Brain pericyte (primary cell): ENCODE data around the gene NACC1.

Experiments
- DNase-seq: peaks from one replicate; pipeline ENCODE4 v3.0.0-alpha.2; 2012; ENCODE audit warnings: low read depth, low spot score

Gene NACC1

DNA sequence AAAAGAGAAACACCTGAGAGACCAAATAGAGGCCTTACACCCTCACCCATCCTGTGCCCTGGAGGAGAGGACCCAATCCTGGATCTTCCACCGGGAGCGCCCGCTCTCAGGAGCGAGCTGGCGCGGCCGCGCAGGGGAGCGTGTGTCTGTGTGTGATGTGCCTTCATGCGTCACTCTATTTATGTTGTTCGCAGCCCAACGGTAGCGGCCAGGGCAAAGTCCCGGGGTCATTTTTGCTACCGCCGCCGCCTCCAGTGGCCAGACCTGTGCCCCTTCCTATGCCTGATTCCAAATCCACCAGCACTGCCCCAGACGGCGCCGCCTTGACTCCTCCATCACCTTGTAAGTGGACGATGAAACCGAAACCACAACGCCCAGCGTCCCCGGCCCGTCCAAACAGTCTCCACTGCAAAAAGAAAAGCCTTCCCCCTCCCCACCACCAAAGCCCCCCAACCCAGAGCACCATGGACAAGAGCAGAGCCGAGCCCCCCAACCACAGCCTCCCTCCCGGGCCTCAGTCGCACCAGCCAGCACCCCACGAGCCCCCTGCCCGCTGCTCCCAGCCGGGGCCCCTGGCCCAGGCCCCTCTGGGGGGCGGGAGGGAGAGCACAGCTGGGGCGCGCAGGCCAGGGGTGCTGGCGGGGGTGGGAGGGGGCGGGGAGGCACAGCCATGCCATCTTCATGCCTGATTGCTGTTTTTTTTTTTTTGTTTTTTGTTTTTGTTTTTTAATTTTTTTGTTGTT, 30.1 kb upstream of the NACC1 start:
- no peak for DNase-seq

DNA sequence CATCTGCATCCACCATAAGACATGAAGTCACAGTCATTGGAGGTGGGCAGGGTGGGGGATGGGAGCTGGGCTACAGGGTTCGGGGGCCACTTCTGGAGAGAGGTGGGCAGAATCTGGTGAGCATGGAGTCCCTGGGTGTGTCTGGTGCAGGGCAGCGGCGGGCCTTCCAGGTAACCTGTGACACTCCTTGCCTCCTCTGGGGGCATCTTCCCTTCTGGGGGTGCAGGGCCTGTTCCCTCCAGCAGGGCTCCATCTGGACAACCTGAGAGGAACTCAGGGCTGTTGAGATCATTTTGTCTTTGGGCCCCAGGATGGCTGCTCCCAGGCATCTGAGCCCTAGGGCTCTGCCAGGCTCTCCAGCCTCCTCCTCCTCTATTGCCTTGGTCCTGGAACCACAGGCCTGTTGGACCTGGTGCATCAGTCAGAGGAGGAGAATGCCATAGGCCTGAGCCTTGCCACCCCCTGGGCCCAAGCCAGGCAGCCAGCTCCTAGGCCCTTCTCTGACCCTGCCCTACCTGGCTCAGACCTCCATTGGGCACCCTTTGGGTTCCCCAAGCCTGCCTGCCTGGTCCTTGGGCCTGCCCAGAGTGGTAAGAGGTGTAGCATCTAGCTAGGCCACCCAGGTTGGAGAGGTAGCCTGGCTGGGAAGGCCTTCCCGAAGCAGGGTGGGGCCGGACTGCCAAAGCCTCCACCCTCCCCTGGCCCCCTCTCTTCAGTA, 28.8 kb upstream of the NACC1 start:
- no peak for DNase-seq

DNA sequence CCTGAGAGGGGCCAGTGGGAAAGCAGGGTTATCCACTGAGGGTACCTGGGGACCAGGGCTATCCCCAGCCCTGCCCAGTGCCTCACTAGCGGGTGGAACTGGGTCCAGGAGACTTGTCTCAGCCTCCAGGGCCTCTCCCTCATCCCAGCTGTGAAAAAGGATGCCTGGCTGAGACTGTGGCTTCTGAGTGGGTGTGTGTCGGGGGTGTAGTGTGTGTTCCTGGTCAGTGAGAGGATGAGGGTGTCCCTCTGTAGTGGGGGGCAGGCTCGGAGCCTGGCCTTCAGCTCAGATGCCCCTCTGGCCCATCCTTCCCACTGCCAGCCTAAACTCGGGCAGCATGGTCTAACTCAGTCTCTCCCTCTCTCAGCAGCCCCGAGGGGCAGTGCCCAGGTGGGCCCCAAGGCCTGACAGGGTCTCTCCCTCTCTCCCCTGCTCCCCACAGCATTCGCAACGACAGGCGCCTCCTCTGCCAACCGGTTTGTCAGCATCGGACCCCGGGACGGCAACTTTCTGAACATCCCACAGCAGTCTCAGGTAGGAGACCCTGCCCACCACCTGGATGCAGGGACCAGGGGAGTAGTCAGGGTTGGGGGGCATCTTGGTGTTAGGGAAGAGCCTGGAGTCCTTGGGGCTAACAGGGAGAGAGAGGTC, 28.1 kb upstream of the NACC1 start:
- DNase-seq: no peak

DNA sequence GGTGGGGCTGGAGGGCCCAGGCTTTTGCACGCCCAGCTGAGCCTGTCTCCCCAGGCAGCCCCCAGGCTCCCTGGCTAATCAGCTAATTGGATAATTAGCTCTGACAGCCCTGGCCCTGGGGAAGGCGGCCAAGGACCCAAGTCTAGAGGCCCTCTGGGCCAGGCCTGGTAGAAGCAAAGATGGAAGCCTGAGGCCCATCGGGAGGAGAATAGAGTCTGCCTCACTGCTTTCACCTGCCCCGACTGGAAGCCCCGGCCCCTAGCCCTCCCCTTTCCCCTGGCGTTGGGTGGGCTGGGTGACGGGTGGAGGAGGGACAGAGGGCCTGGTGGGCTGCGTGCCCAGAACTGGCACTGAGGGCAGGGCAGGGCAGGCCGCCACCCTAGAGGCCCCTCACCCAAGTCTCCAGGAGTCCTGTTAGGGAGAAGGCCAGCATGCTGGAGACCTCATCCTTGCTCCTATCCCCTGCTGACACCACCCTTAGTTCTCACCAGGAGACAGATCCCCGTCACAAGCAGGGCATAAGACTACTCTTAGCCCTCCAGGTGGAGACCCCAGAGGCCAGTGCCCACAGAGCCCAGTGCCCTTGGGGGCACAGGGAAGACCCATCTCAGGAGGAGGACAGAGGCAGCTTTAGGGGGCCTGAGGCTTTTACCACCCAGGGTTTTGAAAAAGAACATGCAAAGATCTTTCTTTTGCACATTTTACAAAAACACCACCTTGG, 27.4 kb upstream of the NACC1 start:
- no peak for DNase-seq

DNA sequence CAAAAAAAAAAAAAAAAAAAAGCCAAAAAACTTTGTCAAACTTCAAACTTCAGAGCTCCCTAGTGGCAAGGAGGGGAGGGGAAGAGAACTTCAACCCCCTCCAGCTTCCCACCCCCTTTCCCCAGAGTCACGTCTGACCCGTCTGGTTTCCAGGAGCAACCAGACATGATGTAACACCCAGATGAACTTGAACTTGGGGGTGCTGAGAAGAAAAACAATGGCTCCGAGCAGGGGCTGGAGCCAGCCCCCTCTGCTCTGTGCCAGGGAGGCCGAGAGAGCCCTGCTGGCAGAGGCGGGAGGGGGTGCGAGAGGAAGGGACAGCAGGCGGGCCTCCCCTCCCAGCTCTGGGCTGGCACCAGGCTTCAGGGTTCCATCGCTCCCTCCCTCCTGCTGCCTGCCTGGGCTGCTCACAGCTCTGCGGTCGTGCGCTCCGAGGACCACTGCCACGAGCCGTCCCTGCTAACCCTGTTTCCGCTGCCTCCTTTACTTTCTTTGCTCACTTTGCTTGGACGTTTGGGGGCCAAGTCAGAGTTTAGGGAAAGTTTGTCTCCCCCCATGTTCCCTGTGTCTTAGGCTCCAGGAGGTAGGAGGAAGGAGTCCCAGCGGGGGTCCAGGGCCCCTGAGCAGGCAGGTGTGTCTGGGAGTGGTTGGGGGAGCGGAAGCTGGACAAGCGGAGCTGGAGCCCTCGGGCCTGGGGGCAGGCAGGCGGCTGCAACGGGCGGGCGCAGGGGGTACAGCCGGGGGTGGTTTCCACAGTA, 26.5 kb upstream of the NACC1 start:
- DNase-seq: peak; percentile 57

DNA sequence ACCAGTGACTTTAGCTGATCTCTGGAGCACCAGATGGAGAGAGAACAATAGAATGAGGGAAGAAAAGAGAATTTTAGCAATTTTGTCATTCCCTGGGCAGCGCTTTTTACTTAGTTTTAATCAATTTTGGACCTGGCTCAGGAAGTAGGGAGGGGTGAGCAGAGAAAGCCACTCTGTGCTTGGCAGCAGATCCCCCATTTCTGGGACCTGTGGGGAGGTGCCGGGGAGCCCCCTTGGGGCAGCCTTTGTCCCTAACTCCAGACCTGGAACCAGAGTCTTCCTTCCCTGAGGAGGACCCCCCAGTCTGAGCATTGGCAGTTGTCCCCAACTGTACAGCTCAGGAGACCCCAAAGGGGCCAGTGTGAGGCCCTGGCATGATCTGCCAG, 25.9 kb upstream of the NACC1 start:
- DNase-seq: no peak

DNA sequence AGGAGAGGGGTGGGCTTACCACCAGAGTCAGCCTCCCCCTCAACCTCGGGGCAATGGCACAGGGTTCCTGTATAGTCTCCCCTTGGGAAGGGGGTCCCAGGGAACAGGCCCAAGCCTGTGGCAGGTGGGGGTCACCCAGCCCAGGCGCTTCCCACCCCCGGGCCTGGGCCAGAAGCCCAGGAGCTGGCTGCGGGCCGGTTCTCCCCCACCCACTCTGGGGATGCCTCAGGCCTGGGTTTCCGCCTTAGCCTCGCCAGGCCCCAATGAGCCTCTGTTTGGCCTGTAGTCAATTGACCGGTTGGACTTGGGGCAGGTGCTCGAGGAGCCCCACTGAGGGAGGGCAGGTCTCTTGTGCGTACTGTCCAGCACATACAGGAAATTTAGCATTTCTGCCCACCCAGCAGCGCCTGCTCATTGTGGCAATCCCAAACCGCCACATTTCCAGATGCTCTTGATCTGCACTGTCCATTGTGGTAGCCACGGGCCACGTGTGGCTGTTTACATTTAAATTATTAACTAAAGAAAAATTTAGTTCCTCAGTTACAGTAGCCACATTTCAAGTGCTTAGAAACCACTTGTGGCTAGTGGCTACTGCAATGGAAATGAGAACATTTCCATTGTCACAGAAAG, 25.3 kb upstream of the NACC1 start:
- no peak for DNase-seq

DNA sequence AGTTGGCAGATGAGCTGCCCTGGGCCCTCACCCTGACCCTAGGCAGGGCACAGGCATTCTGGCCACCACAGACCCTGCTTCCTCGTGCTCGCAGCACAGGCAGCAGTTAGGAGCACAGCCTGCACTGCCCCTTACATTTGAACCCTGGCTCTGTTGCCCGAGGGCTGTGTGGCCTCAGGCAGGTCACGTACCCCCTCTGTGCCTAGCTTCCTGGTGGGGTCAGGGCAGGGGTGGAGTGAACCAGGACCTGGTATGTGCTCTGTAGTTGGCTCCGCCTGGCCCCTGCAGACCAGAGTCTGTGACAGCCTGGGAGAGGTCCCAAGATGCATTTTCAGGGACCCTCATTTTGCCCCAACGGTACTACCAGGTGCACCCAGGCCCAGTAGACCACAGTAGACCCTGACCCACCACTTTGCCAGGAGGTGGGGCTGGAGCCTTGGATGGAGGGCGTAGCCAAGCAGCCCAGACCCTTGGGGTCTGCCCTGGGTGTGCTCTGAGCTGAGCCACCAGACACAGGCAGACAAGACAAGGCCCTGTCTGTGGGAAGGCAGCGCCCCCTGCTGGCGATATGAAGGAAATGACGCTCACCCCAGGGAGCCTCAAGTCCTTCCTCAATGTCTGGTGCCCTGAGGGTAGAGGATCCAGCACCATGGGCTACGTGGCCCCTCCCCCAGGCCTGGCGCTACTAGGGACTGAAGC, 24.5 kb upstream of the NACC1 start:
- DNase-seq: no peak

DNA sequence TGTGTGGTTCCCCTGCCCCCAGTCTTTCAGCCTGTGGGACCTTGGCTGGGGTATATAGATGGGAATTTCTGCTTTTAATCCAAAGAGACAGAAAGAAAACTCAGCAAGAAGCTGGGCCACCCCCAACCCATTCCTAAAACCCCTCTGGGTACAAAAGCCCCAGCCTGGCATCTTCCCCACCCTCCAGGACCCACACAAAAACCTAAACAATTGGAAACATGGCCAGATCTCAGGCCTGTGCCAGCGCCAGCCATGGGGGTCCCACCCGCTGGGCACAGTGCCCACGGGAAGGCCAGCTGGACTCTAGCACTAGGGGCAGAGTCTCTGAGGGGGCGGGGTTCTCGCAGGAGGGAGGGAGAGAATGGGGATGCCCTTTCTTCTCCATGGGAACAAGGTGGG, 24.0 kb upstream of the NACC1 start:
- no peak for DNase-seq

DNA sequence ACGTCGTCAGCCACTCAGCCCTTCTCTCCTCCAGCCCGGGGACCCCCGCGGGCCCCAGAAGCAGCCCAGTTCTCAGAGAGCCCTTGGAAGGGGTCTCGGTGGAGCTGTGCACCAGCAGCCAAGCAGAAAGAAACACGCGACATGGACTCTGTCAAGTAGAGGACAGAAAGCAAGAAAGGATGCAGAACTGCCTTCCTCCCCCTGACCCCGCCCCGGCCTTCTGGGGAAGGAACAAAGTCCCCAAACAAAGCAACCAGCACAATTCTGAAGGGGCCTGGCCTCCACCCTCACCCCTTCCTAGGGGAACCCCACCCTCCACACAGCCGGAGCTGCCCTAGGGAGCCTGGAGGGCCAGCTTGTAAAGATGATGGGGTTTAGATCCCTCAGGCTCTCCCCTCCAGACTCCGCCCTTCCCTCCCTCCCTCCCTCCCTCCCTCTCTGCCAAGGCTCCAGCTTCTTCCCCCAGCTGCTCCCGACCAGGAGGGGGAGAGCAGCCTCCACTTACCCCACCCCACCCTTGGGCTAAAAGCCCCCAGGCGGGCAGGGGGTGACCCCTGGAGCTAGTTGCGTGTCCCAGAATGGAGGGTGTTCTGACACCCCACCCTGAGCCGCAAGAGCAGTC, 23.2 kb upstream of the NACC1 start:
- no peak for DNase-seq

DNA sequence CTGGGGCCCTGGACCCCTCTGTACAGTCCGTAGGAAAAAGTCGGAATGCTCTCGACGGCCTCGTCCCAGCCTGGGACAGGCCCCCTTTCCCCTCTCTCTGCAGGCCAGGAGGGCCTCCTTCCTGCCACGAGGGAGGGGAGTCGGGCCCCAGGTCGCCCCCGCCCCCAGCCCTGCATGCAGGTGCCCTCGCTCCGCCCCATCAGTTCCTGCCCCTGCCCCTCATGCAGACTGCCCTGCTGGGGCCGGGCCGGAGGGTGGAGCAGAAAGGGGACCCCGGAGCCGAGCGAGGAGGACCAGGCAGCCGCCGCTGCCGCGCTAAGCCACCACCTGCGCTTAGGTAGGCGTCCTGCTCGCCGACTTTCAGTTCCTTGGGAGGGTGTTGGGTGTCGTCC, 22.7 kb upstream of the NACC1 start:
- DNase-seq: no peak

DNA sequence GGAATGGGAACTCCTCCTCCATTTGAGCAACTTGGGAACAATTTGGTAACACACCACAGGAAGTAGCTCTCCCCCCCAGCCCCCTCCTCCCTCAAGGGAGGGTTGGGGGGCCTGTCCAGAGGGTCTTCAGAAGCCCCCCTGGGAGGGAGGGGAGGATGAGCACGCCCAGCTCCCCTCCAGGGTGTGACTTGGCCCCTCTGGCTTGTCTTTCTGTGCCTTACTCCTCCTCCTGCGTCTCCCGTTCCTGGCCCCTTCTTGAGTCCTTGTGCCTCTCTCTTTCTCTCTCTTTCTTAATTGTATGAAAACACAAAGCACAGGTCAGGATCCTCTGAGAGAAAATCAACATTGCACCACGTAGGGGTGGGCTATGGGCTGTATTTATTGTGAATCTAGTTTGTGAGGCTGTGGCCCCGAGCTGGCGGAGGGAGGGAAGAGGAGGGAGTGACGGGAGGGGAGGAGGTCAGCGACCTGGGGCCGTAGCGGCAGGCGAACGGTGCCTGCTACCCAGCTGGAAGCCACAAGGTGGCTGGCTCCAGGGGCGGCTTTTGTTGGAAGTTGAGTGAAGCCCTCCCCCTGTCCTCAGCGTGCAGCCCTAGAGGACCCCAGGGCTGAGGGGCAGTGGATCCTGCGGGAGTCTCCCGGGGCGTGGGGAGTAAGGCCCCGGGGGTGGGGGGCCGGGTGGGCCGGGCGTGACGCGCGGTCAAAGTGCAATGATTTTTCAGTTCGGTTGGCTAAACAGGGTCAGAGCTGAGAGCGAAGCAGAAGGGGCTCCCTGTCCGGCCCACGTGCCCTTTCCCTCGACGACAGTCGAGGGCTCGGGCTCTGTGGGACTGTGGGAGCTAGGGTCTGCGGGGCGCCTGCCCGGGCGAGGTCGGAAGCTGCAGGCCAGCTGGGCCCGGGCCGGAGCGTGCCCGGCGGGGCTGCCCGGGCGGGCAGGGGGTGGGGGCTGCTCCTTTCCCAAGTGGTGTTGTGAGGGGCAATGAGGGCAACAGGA, 21.8 kb upstream of the NACC1 start:
- DNase-seq: no peak

DNA sequence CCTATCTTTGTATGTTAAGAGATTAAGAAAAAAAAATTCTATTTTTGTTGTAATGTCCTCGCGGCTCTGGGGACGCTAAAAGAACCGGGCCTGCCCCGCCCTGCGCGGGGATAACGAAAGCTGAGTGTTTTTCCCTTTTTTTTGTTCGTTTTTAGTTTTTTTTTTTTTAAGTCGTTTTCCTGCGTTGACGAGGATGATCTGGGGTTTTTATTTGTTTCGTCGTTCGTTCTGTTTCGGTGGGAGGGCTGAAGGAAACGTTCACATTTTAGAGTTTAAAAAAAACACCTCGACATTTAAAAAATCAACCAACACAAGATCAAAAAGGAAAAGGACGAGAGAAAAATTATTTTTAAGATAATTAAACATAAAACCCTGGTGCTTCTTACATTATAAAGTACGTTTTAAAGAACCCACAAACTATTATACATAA, 21.0 kb upstream of the NACC1 start:
- no peak for DNase-seq

DNA sequence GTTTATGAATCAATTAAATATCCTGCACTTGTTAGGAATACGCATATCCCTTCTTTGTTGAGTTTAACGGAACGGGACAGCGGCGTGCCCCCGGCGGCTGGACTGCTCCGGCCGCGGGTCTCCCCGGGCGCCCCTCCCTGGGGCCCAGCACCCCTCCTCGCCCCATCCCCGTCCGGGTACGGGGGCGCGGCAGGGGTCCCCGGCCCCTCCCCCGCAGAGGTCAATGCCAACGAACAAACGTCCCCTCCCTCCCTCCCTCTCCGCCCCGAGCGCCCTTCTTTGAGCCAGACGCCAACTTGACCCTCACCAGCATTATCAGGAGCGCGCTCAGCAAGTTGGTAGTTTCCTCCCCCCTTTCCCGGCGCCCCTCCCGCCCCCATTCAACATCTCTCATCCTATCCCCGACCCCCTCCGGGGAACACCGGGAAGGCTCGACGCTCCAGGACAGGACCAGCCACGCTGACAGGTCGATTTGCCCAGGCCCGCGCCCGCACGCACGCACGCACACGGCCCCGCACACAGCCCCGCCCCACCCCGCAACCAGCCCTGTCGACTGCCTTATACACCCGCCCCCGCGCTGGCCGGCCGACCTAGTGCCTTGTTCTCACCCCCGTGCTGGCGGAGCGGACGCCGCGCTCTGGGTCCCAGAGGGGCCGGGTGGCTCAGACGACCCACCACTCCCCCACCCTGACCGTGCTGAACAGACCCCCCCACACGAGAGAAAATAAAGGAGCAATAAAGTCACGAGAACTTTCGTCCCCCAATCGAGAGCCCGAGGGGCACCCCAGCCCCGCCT, 20.4 kb upstream of the NACC1 start:
- DNase-seq: no peak

DNA sequence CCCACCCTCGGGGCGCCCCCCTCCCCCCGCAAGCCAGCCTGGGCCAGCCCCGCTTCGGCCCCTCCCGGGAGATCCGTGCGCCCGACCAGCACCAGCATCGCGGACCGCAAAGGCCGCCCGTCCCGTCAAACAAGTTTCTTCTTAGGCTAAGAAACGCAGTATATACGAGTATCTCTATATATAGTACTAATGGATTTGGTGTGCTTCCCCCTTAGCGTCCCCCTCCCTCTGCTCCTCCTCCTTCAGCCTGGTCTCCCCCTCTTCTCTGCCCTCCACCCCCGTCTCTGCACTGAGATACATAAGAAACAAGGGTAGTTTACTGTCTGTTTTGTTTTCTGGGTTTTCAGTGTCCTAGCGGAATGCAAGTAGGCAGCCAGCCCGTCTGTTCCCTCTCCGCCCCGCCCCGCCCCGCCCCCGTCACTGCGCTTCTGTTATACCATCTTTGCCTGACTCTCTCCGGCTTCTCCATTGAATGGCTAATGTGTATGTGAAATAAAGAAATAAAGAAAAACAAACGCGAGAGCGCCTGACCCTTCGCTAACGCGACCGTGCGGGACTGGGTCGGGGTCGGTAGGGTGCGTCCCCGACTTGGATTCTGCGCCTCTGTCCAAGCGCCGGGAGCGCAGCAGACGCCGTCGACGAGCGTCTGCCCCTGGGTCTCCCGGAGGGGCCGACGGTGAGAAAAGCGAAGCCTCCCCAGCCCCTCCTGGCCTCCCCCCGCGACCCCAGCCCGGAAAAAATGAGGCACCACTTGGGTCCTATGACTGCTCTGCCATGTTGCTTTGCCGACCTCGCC, 19.6 kb upstream of the NACC1 start:
- no peak for DNase-seq

DNA sequence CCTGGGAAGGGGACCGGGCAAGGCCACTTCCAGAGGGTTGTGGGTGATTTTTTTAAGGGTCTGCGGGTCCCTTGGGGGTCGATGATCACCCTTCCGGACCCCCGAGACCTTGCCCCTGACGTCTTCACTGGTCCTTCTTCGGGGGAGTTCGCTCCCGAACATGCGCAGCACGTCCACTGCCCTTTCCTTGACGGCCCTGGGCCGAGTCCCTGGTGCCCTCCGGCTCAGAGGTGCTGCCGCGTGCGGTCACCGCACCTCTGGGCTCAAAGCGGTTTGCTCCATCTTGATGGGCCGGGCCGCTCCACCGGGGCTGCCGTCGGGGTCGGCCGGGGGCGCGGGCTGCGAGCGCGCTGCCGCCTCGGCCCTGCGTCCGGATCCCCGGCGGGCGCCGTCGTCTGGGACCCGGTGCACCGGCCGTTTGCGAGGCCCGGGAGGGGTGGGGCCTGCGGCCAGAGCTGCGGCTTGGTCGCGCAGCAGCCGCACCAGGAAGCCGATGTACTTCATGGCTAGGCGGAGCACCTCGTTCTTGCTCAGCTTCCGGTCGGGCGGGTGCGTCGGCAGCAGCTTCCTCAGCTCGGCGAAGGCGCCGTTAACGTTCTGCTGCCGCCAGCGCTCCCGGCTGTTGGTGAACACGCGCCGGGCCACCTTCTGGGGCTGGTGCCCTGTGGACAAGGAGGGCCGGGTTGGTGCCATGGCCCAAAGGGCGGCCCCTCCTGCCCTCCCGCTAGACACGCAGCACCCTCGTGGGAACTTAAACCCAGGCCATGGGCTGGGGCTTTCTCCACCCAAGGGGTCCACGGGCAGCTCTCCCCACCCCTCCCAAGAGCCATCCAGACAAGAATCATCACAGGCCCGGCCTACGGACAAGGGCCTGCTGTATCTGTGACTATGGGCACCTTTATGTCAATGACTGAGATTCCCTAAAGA, 18.7 kb upstream of the NACC1 start:
- no peak for DNase-seq
